BLaER1 treated with 17β-estradiol and CSF1 and Interleukin-3, amounts not matched to agents 10 nM and 100 nM (cell line): ENCODE measurements around the gene RAPGEF5.

Source experiments
- H3K27ac ChIP-seq, 11 experiments: shearing (Covaris generic); formaldehyde crosslinking; 2 replicates each; pipeline ENCODE4 v1.8.1; 2022
- H3K27me3 ChIP-seq, 11 experiments: shearing (Covaris generic); formaldehyde crosslinking; 2 replicates each; pipeline ENCODE4 v1.8.1; 2022
- H3K36me3 ChIP-seq, 11 experiments: shearing (Covaris generic); formaldehyde crosslinking; 2 replicates each; pipeline ENCODE4 v1.8.1; 2022
- H3K4me1 ChIP-seq, 10 experiments: shearing (Covaris generic); formaldehyde crosslinking; 2 replicates each; pipeline ENCODE4 v1.8.1; 2022
- H3K4me2 ChIP-seq, 11 experiments: shearing (Covaris generic); formaldehyde crosslinking; 2 replicates each; pipeline ENCODE4 v1.8.1; 2022
- H3K4me3 ChIP-seq, 10 experiments: shearing (Covaris generic); formaldehyde crosslinking; 2 replicates each; pipeline ENCODE4 v1.8.1; 2022
- H3K9ac ChIP-seq, 11 experiments: shearing (Covaris generic); formaldehyde crosslinking; 2 replicates each; pipeline ENCODE4 v1.8.1; 2022
- H3K9me3 ChIP-seq, 11 experiments: shearing (Covaris generic); formaldehyde crosslinking; replicated peaks in 1 of 11; 2 replicates each; pipeline ENCODE4 v1.8.1; 2022
- H4K20me1 ChIP-seq, 11 experiments: shearing (Covaris generic); formaldehyde crosslinking; 2 replicates each; pipeline ENCODE4 v1.8.1; 2022
- Cebpa-rat ChIP-seq, 11 experiments: shearing (Covaris generic); IDR thresholded peaks; 2 replicates each; pipeline ENCODE4 v1.8.1; 2022

Gene RAPGEF5

GRCh38 chr7:22268884-22269421, 88.0 kb downstream of the RAPGEF5 start:
- Histone ChIP-seq H3K27me3 (no peaks in the 10 kb centered on the region), H4K20me1 (no peaks in the 10 kb centered on the region), H3K9ac (no peak overlapping the region), H3K27ac (no peak overlapping the region), H3K9me3 (peaks cover 0 to 3% (median 0%) of the 10 kb centered on the region in 11 experiments; a peak in 1 of 22 replicates), H3K4me1 (0 out of 20 replicates have a peak, but pooled peaks cover 0 to 6% (median 0%) of the 10 kb centered on the region in 10 experiments), H3K36me3 (peaks cover 0 to 31% (median 5%) of the 10 kb centered on the region in 11 experiments; a peak in 10 of 22 replicates), H3K4me2 (no peak overlapping the region), H3K4me3 (no peak overlapping the region)
- TF ChIP-seq Cebpa-rat (IDR thresholded peaks at IDR 0.05): no peak

GRCh38 chr7:22267930-22268615, 88.9 kb downstream of the RAPGEF5 start:
- 0 out of 20 replicates have a peak, but pooled peaks cover 0 to 6% (median 0%) of the 10 kb centered on the region in 10 experiments for H3K4me1 ChIP-seq
- H3K27ac ChIP-seq: no peak overlapping the region
- H3K9ac ChIP-seq: no peak overlapping the region
- no peak overlapping the region for H3K4me2 ChIP-seq
- no peaks in the 10 kb centered on the region for H3K27me3 ChIP-seq
- H3K9me3 ChIP-seq: no peaks in the 10 kb centered on the region
- TF ChIP-seq Cebpa-rat (IDR thresholded peaks at IDR 0.05): no peak
- peaks cover 0 to 35% (median 0%) of the 10 kb centered on the region in 11 experiments; a peak in 9 of 22 replicates for H3K36me3 ChIP-seq
- no peak overlapping the region for H3K4me3 ChIP-seq
- no peaks in the 10 kb centered on the region for H4K20me1 ChIP-seq

- TF ChIP-seq Cebpa-rat (IDR thresholded peaks at IDR 0.05): no peak
- H3K27me3 ChIP-seq: no peaks in the 10 kb centered on the region
These were observed 94.4 kb downstream of the RAPGEF5 start for GRCh38 chr7:22262538-22262937.

GRCh38 chr7:22256541-22257096, 100.3 kb downstream of the RAPGEF5 start:
- H3K9ac ChIP-seq: no peak overlapping the region
- H3K36me3 ChIP-seq: peaks cover 0 to 44% (median 18%) of the 10 kb centered on the region in 11 experiments; a peak in 14 of 22 replicates
- H3K9me3 ChIP-seq: peaks cover 0 to 8% (median 5%) of the 10 kb centered on the region in 11 experiments; a peak in 5 of 22 replicates
- H3K4me1 ChIP-seq: no peaks in the 10 kb centered on the region
- no peak for TF ChIP-seq Cebpa-rat (IDR thresholded peaks at IDR 0.05)
- H4K20me1 ChIP-seq: no peaks in the 10 kb centered on the region
- no peak overlapping the region for H3K27ac ChIP-seq
- no peak overlapping the region for H3K4me3 ChIP-seq
- H3K4me2 ChIP-seq: no peak overlapping the region
- no peaks in the 10 kb centered on the region for H3K27me3 ChIP-seq

More at GRCh38 chr7:22262538-22262937, 94.4 kb downstream of the RAPGEF5 start:
- no peak overlapping the region for H3K4me2 ChIP-seq
- H3K4me3 ChIP-seq: no peak overlapping the region
- H3K9ac ChIP-seq: no peak overlapping the region
- no peak overlapping the region for H3K27ac ChIP-seq
- H4K20me1 ChIP-seq: no peaks in the 10 kb centered on the region
- H3K4me1 ChIP-seq: no peaks in the 10 kb centered on the region
- peaks cover 0 to 8% (median 5%) of the 10 kb centered on the region in 11 experiments; a peak in 5 of 22 replicates for H3K9me3 ChIP-seq
- H3K36me3 ChIP-seq: peaks cover 0 to 49% (median 25%) of the 10 kb centered on the region in 11 experiments; a peak in 14 of 22 replicates

- TF ChIP-seq Cebpa-rat (IDR thresholded peaks at IDR 0.05): no peak
- Histone ChIP-seq H3K27ac (no peak overlapping the region), H3K27me3 (no peaks in the 10 kb centered on the region), H3K4me3 (no peak overlapping the region), H3K36me3 (peaks cover 0 to 41% (median 18%) of the 10 kb centered on the region in 11 experiments; a peak in 14 of 22 replicates), H3K9me3 (peaks cover 0 to 8% (median 5%) of the 10 kb centered on the region in 11 experiments; a peak in 5 of 22 replicates), H4K20me1 (no peaks in the 10 kb centered on the region), H3K4me2 (no peak overlapping the region), H3K4me1 (no peaks in the 10 kb centered on the region), H3K9ac (no peak overlapping the region)
These were observed 101.1 kb downstream of the RAPGEF5 start for GRCh38 chr7:22255834-22256233.

- Histone ChIP-seq H3K36me3 (peaks cover 0 to 44% (median 18%) of the 10 kb centered on the region in 11 experiments; a peak in 14 of 22 replicates), H4K20me1 (no peaks in the 10 kb centered on the region), H3K4me3 (no peak overlapping the region), H3K27me3 (no peaks in the 10 kb centered on the region), H3K27ac (no peak overlapping the region), H3K4me1 (no peaks in the 10 kb centered on the region), H3K9ac (no peak overlapping the region), H3K9me3 (peaks cover 0 to 8% (median 5%) of the 10 kb centered on the region in 11 experiments; a peak in 5 of 22 replicates), H3K4me2 (no peak overlapping the region)
- no peak for TF ChIP-seq Cebpa-rat (IDR thresholded peaks at IDR 0.05)
These were observed 101.6 kb downstream of the RAPGEF5 start for GRCh38 chr7:22255342-22255741.

- H3K27ac ChIP-seq: no peak overlapping the region
- H3K36me3 ChIP-seq: peaks cover 0 to 40% (median 6%) of the 10 kb centered on the region in 11 experiments; a peak in 13 of 22 replicates
- TF ChIP-seq Cebpa-rat (IDR thresholded peaks at IDR 0.05): no peak
These were observed 103.9 kb downstream of the RAPGEF5 start for GRCh38 chr7:22252936-22253536.

GRCh38 chr7:22252016-22252415, 104.9 kb downstream of the RAPGEF5 start:
- no peak overlapping the region for H3K4me2 ChIP-seq
- no peak for TF ChIP-seq Cebpa-rat (IDR thresholded peaks at IDR 0.05)
- H3K36me3 ChIP-seq: peaks cover 0 to 50% (median 16%) of the 10 kb centered on the region in 11 experiments; a peak in 15 of 22 replicates
- H3K27me3 ChIP-seq: no peaks in the 10 kb centered on the region
- no peak overlapping the region for H3K27ac ChIP-seq
- peaks cover 5 to 16% (median 10%) of the 10 kb centered on the region in 11 experiments; a peak in 20 of 22 replicates for H3K9me3 ChIP-seq
- no peak overlapping the region for H3K9ac ChIP-seq
- H3K4me3 ChIP-seq: no peak overlapping the region
- no peaks in the 10 kb centered on the region for H3K4me1 ChIP-seq
- H4K20me1 ChIP-seq: no peaks in the 10 kb centered on the region

More at GRCh38 chr7:22252936-22253536, 103.9 kb downstream of the RAPGEF5 start:
- no peaks in the 10 kb centered on the region for H4K20me1 ChIP-seq
- no peak overlapping the region for H3K4me2 ChIP-seq
- no peaks in the 10 kb centered on the region for H3K27me3 ChIP-seq
- H3K9me3 ChIP-seq: peaks cover 0 to 5% (median 0%) of the 10 kb centered on the region in 11 experiments; a peak in 7 of 22 replicates
- H3K4me3 ChIP-seq: no peak overlapping the region
- no peaks in the 10 kb centered on the region for H3K4me1 ChIP-seq
- no peak overlapping the region for H3K9ac ChIP-seq

GRCh38 chr7:22251281-22251680, 105.7 kb downstream of the RAPGEF5 start:
- H3K27ac ChIP-seq: no peak overlapping the region
- H3K4me1 ChIP-seq: no peaks in the 10 kb centered on the region
- no peak overlapping the region for H3K4me3 ChIP-seq
- H4K20me1 ChIP-seq: no peaks in the 10 kb centered on the region
- no peak overlapping the region for H3K4me2 ChIP-seq
- TF ChIP-seq Cebpa-rat (IDR thresholded peaks at IDR 0.05): no peak
- peaks cover 0 to 55% (median 21%) of the 10 kb centered on the region in 11 experiments; a peak in 16 of 22 replicates for H3K36me3 ChIP-seq
- H3K9me3 ChIP-seq: peaks cover 13 to 23% (median 18%) of the 10 kb centered on the region in 11 experiments
- H3K27me3 ChIP-seq: no peaks in the 10 kb centered on the region
- no peak overlapping the region for H3K9ac ChIP-seq
